OCI-LY3 (cell line): ENCODE results near the gene ARFIP1.
"Not testable (repeated sequence)": the region's sequence is repeated elsewhere in the genome, so short reads cannot be mapped to it uniquely, and the experiment has no call there.

ENCODE experiments used
- H2AFZ ChIP-seq: fragments of 200-600, 300-600 bp; shearing (Covaris generic); 2 replicates; pipeline ENCODE4 v1.6.0; 2014; ENCODE audit warnings: antibody characterized with exemption, low read depth, low read length
- H3K27ac ChIP-seq: fragments of 200-600, 300-600 bp; sonication (generic); 2 replicates; pipeline ENCODE4 v1.5.1; 2014; ENCODE audit warnings: mild to moderate bottlenecking, low read length, moderate library complexity, mixed read lengths
- H3K27me3 ChIP-seq: fragments of 200-600, 300-600 bp; sonication (generic); 2 replicates; pipeline ENCODE4 v1.6.1; 2014; ENCODE audit warnings: low read depth, low read length, mixed read lengths
- H3K36me3 ChIP-seq: fragments of 200-600, 300-600 bp; sonication (generic); replicated peaks from 2 replicates; pipeline ENCODE3; 2014; ENCODE audit warnings: low read depth, low read length, mixed read lengths
- H3K4me1 ChIP-seq: fragments of 300-600, 200-600 bp; sonication (generic); 2 replicates; pipeline ENCODE4 v1.6.1; 2014; ENCODE audit warnings: low read length, mixed read lengths
- H3K4me2 ChIP-seq: fragments of 200-600, 300-600 bp; sonication (generic); 2 replicates; pipeline ENCODE4 v1.6.1; 2014; ENCODE audit warnings: low read length, mixed read lengths
- H3K4me3 ChIP-seq: fragments of 300-600, 200-600 bp; sonication (generic); 2 replicates; pipeline ENCODE4 v1.5.1; 2014; ENCODE audit warnings: antibody characterized with exemption, mild to moderate bottlenecking, low read length, moderate library complexity
- H3K79me2 ChIP-seq: fragments of 300-600, 200-600 bp; shearing (Covaris generic); 2 replicates; pipeline ENCODE4 v1.6.1; 2014; ENCODE audit warnings: mild to moderate bottlenecking, low read length, mixed read lengths
- H3K9ac ChIP-seq: fragments of 300-600, 200-600 bp; shearing (Covaris generic); 2 replicates; pipeline ENCODE4 v1.6.0; 2014; ENCODE audit warnings: mild to moderate bottlenecking, low read length, moderate library complexity
- H3K9me3 ChIP-seq: fragments of 200-600, 300-600 bp; shearing (Covaris generic); 2 replicates; pipeline ENCODE4 v1.6.1; 2014; ENCODE audit warnings: low read length, mixed read lengths; ENCODE audit not compliant: insufficient read depth
- H4K20me1 ChIP-seq: fragments of 200-600, 300-600 bp; sonication (generic); 2 replicates; pipeline ENCODE4 v1.6.1; 2016; ENCODE audit warnings: low read length, mixed read lengths; ENCODE audit not compliant: insufficient read depth
- CTCF ChIP-seq: fragments of 200-600, 300-600 bp; sonication (generic); IDR thresholded peaks from 2 replicates; pipeline ENCODE4 v1.5.1; 2014; ENCODE audit warnings: antibody characterized with exemption, low read length, low read depth
- EZH2phosphoT487 ChIP-seq: fragments of 200-600 bp; shearing (Covaris generic); IDR thresholded peaks from 2 replicates; pipeline ENCODE4 v1.6.1; 2018; ENCODE audit warnings: antibody characterized with exemption, mixed run types, low read depth

ARFIP1 gene

GRCh38 chr4:152858934-152859333, 79.2 kb downstream of the ARFIP1 start:
- H3K9me3 ChIP-seq = peaks cover 7% of the 10 kb centered on the region

GRCh38 chr4:152860046-152860445, 80.3 kb downstream of the ARFIP1 start:
- no peak for TF ChIP-seq EZH2phosphoT487
- TF ChIP-seq CTCF = no peak
- Histone ChIP-seq H3K9me3 (no peaks in the 10 kb centered on the region), H3K36me3 (peaks cover 5% of the 10 kb centered on the region), H2AFZ (no peak overlapping the region), H3K4me1 (no peaks in the 10 kb centered on the region), H4K20me1 (no peaks in the 10 kb centered on the region), H3K9ac (no peak overlapping the region), H3K79me2 (no peaks in the 10 kb centered on the region), H3K27me3 (no peaks in the 10 kb centered on the region), H3K4me2 (no peak overlapping the region), H3K27ac (no peak overlapping the region), H3K4me3 (no peak overlapping the region)

More at GRCh38 chr4:152858934-152859333, 79.2 kb downstream of the ARFIP1 start:
- no peak for TF ChIP-seq EZH2phosphoT487
- no peak for TF ChIP-seq CTCF
- no peak overlapping the region for H3K9ac ChIP-seq
- no peaks in the 10 kb centered on the region for H3K4me1 ChIP-seq
- no peak overlapping the region for H3K4me2 ChIP-seq
- no peak overlapping the region for H3K27ac ChIP-seq
- no peaks in the 10 kb centered on the region for H4K20me1 ChIP-seq
- H3K79me2 ChIP-seq = peaks cover 3% of the 10 kb centered on the region; the same call in 1 of the 2 replicates
- no peak overlapping the region for H3K4me3 ChIP-seq
- no peak overlapping the region for H2AFZ ChIP-seq
- peaks cover 8% of the 10 kb centered on the region for H3K36me3 ChIP-seq
- no peaks in the 10 kb centered on the region for H3K27me3 ChIP-seq

GRCh38 chr4:152862608-152863007, 82.9 kb downstream of the ARFIP1 start:
- no peak for TF ChIP-seq EZH2phosphoT487
- TF ChIP-seq CTCF = no peak

GRCh38 chr4:152864361-152864760, 84.6 kb downstream of the ARFIP1 start:
- no peaks in the 10 kb centered on the region for H3K27me3 ChIP-seq
- no peak overlapping the region for H3K4me3 ChIP-seq
- no peak overlapping the region for H3K27ac ChIP-seq
- TF ChIP-seq EZH2phosphoT487 (no peak), CTCF (no peak)
- H2AFZ ChIP-seq = no peak overlapping the region
- peaks cover 8% of the 10 kb centered on the region for H3K36me3 ChIP-seq
- no peaks in the 10 kb centered on the region for H3K9me3 ChIP-seq
- H3K4me2 ChIP-seq = no peak overlapping the region
- H4K20me1 ChIP-seq = no peaks in the 10 kb centered on the region
- no peaks in the 10 kb centered on the region for H3K4me1 ChIP-seq
- H3K79me2 ChIP-seq = no peaks in the 10 kb centered on the region
- H3K9ac ChIP-seq = no peak overlapping the region

More at GRCh38 chr4:152862608-152863007, 82.9 kb downstream of the ARFIP1 start:
- Histone ChIP-seq H3K4me3 (no peak overlapping the region), H3K9ac (no peak overlapping the region), H4K20me1 (no peaks in the 10 kb centered on the region), H3K9me3 (no peaks in the 10 kb centered on the region), H3K27ac (no peak overlapping the region), H3K4me2 (no peak overlapping the region), H3K4me1 (no peaks in the 10 kb centered on the region), H3K79me2 (no peaks in the 10 kb centered on the region), H2AFZ (no peak overlapping the region), H3K27me3 (no peaks in the 10 kb centered on the region), H3K36me3 (peaks cover 8% of the 10 kb centered on the region)

GRCh38 chr4:152866432-152866993, 86.8 kb downstream of the ARFIP1 start:
- H4K20me1 ChIP-seq, H2AFZ ChIP-seq, H3K9ac ChIP-seq, H3K79me2 ChIP-seq, H3K4me3 ChIP-seq, H3K4me1 ChIP-seq, H3K4me2 ChIP-seq, H3K9me3 ChIP-seq, H3K36me3 ChIP-seq, H3K27me3 ChIP-seq, H3K27ac ChIP-seq: not testable (repeated sequence)
